ENCODE measurements around the gene GRM1. TPM values are rescaled to one million over a fixed set of nuclear protein-coding genes. Genes with fewer than 3 reads are reported as not detected.

Gene GRM1
- total RNA-seq, 4 donors from 2014 or later, result 0.13 TPM; not detected in 3

- TF ChIP-seq CTCF (IDR thresholded peaks at IDR 0.05) (no peak), POLR2AphosphoS5 (IDR thresholded peaks at IDR 0.05) (no peak), POLR2A (IDR thresholded peaks at IDR 0.05) (no peak), EP300 (IDR thresholded peaks at IDR 0.05) (no peak)
- Histone ChIP-seq H3K4me1 (no peaks in the 10 kb centered on the region), H3K27ac (no peak overlapping the region), H3K27me3 (no peaks in the 10 kb centered on the region), H3K4me3 (no peak overlapping the region), H3K9me3 (no peaks in the 10 kb centered on the region), H3K36me3 (no peaks in the 10 kb centered on the region)
- WGBS, 2 donors (ENCODE audit: low coverage in 1 of 2), result 61 to 72% methylated on average over 7 to 8 of the region's 8 CpGs
- ATAC-seq, result no peak
Measured at GRCh38 chr6:146357578-146358430, 328.9 kb downstream of the GRM1 start.

- ATAC-seq, result no peak
- 44% methylated on average over 2 of the region's 3 CpGs; no CpG with 5 or more reads in 1 of the 2 donors for WGBS, 2 donors (ENCODE audit: low coverage in 1 of 2)
Measured at GRCh38 chr6:146358431-146359046, 329.7 kb downstream of the GRM1 start.

GRCh38 chr6:146359131-146359530 lies 330.3 kb downstream of the GRM1 start:
- ATAC-seq, result no peak
- Histone ChIP-seq H3K9me3 (no peaks in the 10 kb centered on the region), H3K4me1 (no peaks in the 10 kb centered on the region), H3K4me3 (no peak overlapping the region), H3K27ac (no peak overlapping the region), H3K36me3 (no peaks in the 10 kb centered on the region), H3K27me3 (no peaks in the 10 kb centered on the region)
- no peak for TF ChIP-seq EP300 (IDR thresholded peaks at IDR 0.05)
- TF ChIP-seq POLR2AphosphoS5 (IDR thresholded peaks at IDR 0.05), result no peak
- no peak for TF ChIP-seq POLR2A (IDR thresholded peaks at IDR 0.05)
- TF ChIP-seq CTCF (IDR thresholded peaks at IDR 0.05), result no peak

More at GRCh38 chr6:146358431-146359046, 329.7 kb downstream of the GRM1 start:
- Histone ChIP-seq H3K27ac (no peak overlapping the region), H3K9me3 (no peaks in the 10 kb centered on the region), H3K4me3 (no peak overlapping the region), H3K27me3 (no peaks in the 10 kb centered on the region), H3K4me1 (no peaks in the 10 kb centered on the region), H3K36me3 (no peaks in the 10 kb centered on the region)
- no peak for TF ChIP-seq POLR2A (IDR thresholded peaks at IDR 0.05)
- no peak for TF ChIP-seq POLR2AphosphoS5 (IDR thresholded peaks at IDR 0.05)
- TF ChIP-seq EP300 (IDR thresholded peaks at IDR 0.05), result no peak
- no peak for TF ChIP-seq CTCF (IDR thresholded peaks at IDR 0.05)

GRCh38 chr6:146361128-146361924 lies 332.5 kb downstream of the GRM1 start:
- Histone ChIP-seq H3K36me3 (no peaks in the 10 kb centered on the region), H3K9me3 (no peaks in the 10 kb centered on the region), H3K4me3 (no peak overlapping the region), H3K4me1 (no peaks in the 10 kb centered on the region), H3K27ac (no peak overlapping the region), H3K27me3 (no peaks in the 10 kb centered on the region)
- no peak for TF ChIP-seq CTCF (IDR thresholded peaks at IDR 0.05)
- TF ChIP-seq POLR2AphosphoS5 (IDR thresholded peaks at IDR 0.05), result no peak
- no peak for TF ChIP-seq POLR2A (IDR thresholded peaks at IDR 0.05)
- TF ChIP-seq EP300 (IDR thresholded peaks at IDR 0.05), result no peak
- ATAC-seq, result no peak
- 33 to 39% methylated on average over 2 to 4 of the region's 4 CpGs for WGBS, 2 donors (ENCODE audit: low coverage in 1 of 2)
